Ovary (tissue), 9 donors: ENCODE measurements around the gene MZF1. TPM values are rescaled to one million over a fixed set of nuclear protein-coding genes. Genes with fewer than 3 reads are reported as not detected.

ENCODE experiments used
- DNase-seq, 5 donors: peaks; one replicate each; pipeline ENCODE4 v3.0.0-alpha.2; 2019 to 2020
- H3K27ac ChIP-seq, 2 donors: fragments of 200-600 bp; one replicate each; pipeline versions ENCODE4 v1.5.1 to v1.8.0; 2019 to 2022
- H3K27me3 ChIP-seq: fragments of 200-600 bp; one replicate; pipeline ENCODE4 v1.8.0; 2022
- H3K36me3 ChIP-seq: fragments of 200-600 bp; sonication (generic); one replicate; pipeline ENCODE4 v1.5.1; 2019
- H3K4me1 ChIP-seq: one replicate; pipeline ENCODE4 v1.8.1; 2013; ENCODE audit warnings: mild to moderate bottlenecking, moderate library complexity; ENCODE audit not compliant: insufficient read depth
- H3K4me3 ChIP-seq: fragments of 200-600 bp; sonication (generic); one replicate; pipeline ENCODE4 v1.5.1; 2017
- H3K9me3 ChIP-seq, 2 donors: fragments of 200-600 bp in 1 of 2; sonication (generic) in 1 of 2; one replicate each; pipeline versions ENCODE4 v1.5.1 to v1.8.1; 2013 to 2019; ENCODE audit warnings: mild to moderate bottlenecking in 1 of 2, moderate library complexity in 1 of 2
- CTCF ChIP-seq, 3 donors: fragments of 450-650 bp in 2 of 3; fragments of 200-600 bp in 1 of 3; IDR thresholded peaks; one replicate each; pipeline versions ENCODE4 v1.5.1 to v1.8.0; 2016 to 2022; ENCODE audit warnings: antibody characterized with exemption in 3 of 3, mild to moderate bottlenecking in 1 of 3
- EP300 ChIP-seq: sonication (generic); formaldehyde crosslinking; IDR thresholded peaks from one replicate; pipeline ENCODE4 v1.6.1; 2017; ENCODE audit warnings: antibody characterized with exemption
- POLR2A ChIP-seq: fragments of 450-650 bp; IDR thresholded peaks from one replicate; pipeline ENCODE4 v1.6.1; 2017; ENCODE audit warnings: antibody characterized with exemption, mild to moderate bottlenecking, moderate library complexity
- WGBS, 3 donors: extraction: QIAGEN DNeasy Blood & Tissue Kit in 1 of 3; methylation state at CpG; one replicate each; pipeline versions ENCODE4 v1.1.5 to v1.1.7; 2013 to 2017; 5-methylcytosine and 5-hydroxymethylcytosine counted together
- intact Hi-C, 4 donors: fragments of 100-400 bp; cut with DNase I; formaldehyde crosslinking; loops; one replicate each; pipeline versions ENCODE4 v1.11.0 to v1.15.1; 2022 to 2023
- polyA plus RNA-seq, 2 donors: library from polyadenylated mRNA; stranded (reverse); fragments of 200-250 nt in 1 of 2; fragments of 350-450 nt in 1 of 2; fragmentation: Illumina TruSeq in 1 of 2; extraction: RNeasy Lipid Tissue Mini Kit (QIAGEN cat#74804) in 1 of 2; gene quantifications; one replicate each; pipeline ENCODE4 v1.2.3, GENCODE V29; 2013 to 2014
- total RNA-seq, 7 donors: library from RNA; depleted of rRNA in 2 of 7; stranded (reverse); fragments of >200 nt in 2 of 7; fragmentation: NEBNext Ultra II Directional in 3 of 7; extraction: Animal tissue kit (Norgen Biotek cat#: 25700) in 3 of 7; gene quantifications; one replicate each; pipeline versions ENCODE4 v1.1.0 to v1.2.4, GENCODE V29; 2016 to 2023
- donor health status: DM: no; HTN: no; CAD: no; lungs with moderate emphysema.
- donor health status: DM: no; HTN: no; CAD: no.
- donor health status: Bipolar disorder and iron deficiency.
- donor health status: DM: yes; HTN: yes; CAD: no.
- donor health status: DM: no; HTN: no; CAD: no.
- donor health status: DM: yes; HTN: yes; CAD: no.

Gene MZF1
- total and polyA plus RNA-seq, 9 donors, result 10.8 to 48.0 (median 30.6) TPM

GRCh38 chr19:58569943-58570670 lies 3.0 kb downstream of the MZF1 start:
- Histone ChIP-seq H3K4me3 (no peak overlapping the region), H3K27ac (no peak overlapping the region), H3K4me1 (peaks cover 7% of the 10 kb centered on the region), H3K36me3 (no peaks in the 10 kb centered on the region), H3K27me3 (no peaks in the 10 kb centered on the region), H3K9me3 (no peaks in the 10 kb centered on the region)
- intact Hi-C loops, result no loop called here
- peak; percentile 17 to 41 (median 31) for DNase-seq
- 82 to 92% (median 83%) methylated on average over 8 of the region's 8 CpGs for WGBS, 3 donors
- TF ChIP-seq CTCF (IDR thresholded peaks at IDR 0.05) (no peak), POLR2A (no peak), EP300 (no peak)

DNA sequence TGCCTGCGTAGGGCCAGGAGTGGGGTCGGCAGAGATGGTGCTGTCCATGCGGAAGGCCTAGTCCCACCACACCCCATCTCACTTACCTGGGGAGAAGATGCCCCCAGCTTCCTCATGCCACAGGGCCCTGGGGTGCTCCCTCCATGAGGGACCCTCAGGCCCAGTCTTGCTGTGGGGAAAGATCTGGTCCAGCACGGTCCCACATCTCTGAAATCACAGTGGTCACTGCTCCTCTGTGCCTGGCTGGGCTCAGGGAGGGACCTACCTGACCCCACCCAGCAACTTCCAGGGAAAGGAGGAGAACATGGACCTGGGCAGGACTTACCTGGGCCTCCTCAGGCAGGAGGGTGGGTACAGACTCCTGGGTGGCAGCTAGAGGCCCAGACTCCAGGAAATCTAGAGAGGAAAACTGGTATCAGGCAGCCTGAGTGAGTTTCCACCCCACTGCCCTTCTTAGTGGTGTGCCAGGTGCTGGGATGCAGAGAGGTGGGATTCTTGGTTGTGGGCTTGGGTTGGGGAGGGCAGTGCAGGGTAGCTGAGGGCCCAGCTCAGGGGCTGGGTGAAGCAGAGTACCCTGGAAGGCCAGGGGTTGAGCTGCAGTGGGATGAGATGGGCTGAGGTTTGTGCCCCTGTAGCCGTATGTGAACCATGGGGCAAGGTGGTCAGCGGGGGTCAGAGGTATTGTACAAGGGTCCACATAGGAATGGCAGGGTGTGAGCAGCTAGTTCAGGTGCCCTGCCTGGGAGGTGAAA lies 3.8 kb downstream of the MZF1 start:
- no peak overlapping the region for H3K4me3 ChIP-seq
- WGBS, 3 donors, result 86 to 91% (median 90%) methylated on average over 6 of the region's 6 CpGs
- no peak overlapping the region for H3K27ac ChIP-seq

DNA sequence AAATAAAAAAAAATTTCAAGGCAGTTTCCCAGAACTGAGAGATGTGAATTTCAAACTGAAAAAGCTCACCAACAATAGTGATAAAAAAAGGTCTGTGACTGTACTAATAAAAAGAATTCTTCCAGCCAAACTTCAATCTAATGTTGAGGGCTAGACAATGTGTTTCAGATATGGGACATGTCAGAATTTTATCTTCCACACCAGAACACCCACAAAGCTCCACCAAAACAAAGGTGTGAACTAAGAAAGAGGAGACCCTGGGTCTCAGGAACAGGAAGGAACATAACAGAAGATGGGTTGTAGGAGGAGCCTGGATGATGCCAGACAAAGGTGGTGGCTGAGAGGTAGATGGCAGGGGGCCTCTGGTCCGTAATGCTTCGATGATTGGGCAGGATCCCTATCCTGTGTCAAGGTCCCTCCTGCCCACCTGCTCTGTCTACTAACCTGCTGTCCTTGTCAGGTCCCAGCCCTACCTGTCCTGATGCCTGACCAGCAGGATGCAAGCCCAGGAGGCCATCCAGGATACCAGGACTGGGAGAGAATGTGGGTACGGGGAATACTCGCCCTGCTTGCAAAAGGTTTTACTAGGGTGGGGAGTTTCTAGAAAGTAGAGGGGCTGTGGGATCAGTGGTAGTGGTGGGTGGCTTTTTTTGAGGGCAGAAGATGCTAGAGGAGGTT lies 4.5 kb downstream of the MZF1 start:
- intact Hi-C loops, result no loop called here
- H3K36me3 ChIP-seq, result no peaks in the 10 kb centered on the region
- no peak overlapping the region for H3K27ac ChIP-seq
- no peak overlapping the region for H3K4me3 ChIP-seq
- peak in 4 of 5 donors; percentile 7 to 19 (median 17) for DNase-seq
- H3K4me1 ChIP-seq, result peaks cover 5% of the 10 kb centered on the region
- TF ChIP-seq EP300 (no peak), POLR2A (no peak), CTCF (IDR thresholded peaks at IDR 0.05) (no peak)
- H3K9me3 ChIP-seq, result no peaks in the 10 kb centered on the region
- 91 to 94% (median 93%) methylated on average over 4 of the region's 4 CpGs for WGBS, 3 donors
- no peaks in the 10 kb centered on the region for H3K27me3 ChIP-seq

More for the DNA sequence above, 3.8 kb downstream of the MZF1 start:
- TF ChIP-seq POLR2A (no peak), CTCF (IDR thresholded peaks at IDR 0.05) (no peak), EP300 (no peak)
- peaks cover 7% of the 10 kb centered on the region for H3K4me1 ChIP-seq
- H3K36me3 ChIP-seq, result no peaks in the 10 kb centered on the region
- intact Hi-C loops, result no loop called here
- DNase-seq, result peak; percentile 16 to 35 (median 21)
- no peaks in the 10 kb centered on the region for H3K9me3 ChIP-seq
- H3K27me3 ChIP-seq, result no peaks in the 10 kb centered on the region

DNA sequence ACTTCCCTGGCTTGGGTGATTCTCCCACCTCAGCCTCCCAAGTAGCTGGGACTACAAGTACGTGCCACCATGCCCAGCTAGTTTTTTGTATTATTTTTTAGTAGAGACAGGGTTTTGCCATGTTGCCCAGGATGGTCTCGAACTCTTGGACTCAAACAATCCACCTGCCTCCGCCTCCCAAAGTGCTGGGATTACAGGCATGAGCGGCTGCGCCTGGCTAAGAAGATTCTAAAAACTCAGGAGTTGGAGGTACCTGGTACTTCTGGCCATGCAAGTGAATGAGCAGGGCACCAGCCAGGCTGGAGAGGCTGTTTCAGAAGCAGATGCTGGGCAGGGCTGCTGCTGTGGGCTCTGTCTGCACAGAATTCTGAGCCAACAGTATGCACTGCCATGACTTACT lies 6.1 kb downstream of the MZF1 start:
- 93 to 94% (median 94%) methylated on average over 5 of the region's 5 CpGs for whole genome bisulfite sequencing, 3 donors
- intact Hi-C loops, result no loop called here
- no peak overlapping the region for H3K27ac ChIP-seq
- no peaks in the 10 kb centered on the region for H3K27me3 ChIP-seq
- peak in 1 of 5 donors; percentile 13 for DNase-seq
- no peak for TF ChIP-seq CTCF (IDR thresholded peaks at IDR 0.05)
- TF ChIP-seq POLR2A, result no peak
- TF ChIP-seq EP300, result no peak
- H3K36me3 ChIP-seq, result no peaks in the 10 kb centered on the region
- no peaks in the 10 kb centered on the region for H3K9me3 ChIP-seq
- H3K4me1 ChIP-seq, result peaks cover 12% of the 10 kb centered on the region
- H3K4me3 ChIP-seq, result no peak overlapping the region
